HCT116 (cell line): ENCODE measurements around the gene NINJ2. TPM values are rescaled to one million over a fixed set of nuclear protein-coding genes. Genes with fewer than 3 reads are reported as not detected.

ENCODE experiments used
- ATAC-seq: fragments of 200-7000 bp; cut with Tn5 transposase; 2 replicates; pipeline ENCODE4 v1.9.1; 2020; ENCODE audit warnings: mild to moderate bottlenecking, moderate library complexity
- BruUV-seq: library from RNA; stranded (reverse); fragments of 400-500 nt; replicated peaks from 2 replicates; lab custom pipeline; 2021; lab: Mats Ljungman, UMichigan
- CTCF ChIA-PET: fragments of 300-600 bp; sonication (Branson Sonifier 250); formaldehyde crosslinking; loops from one replicate; lab custom pipeline; 2021; ENCODE audit warnings: antibody characterized with exemption; lab: Charles Lee
- POLR2A ChIA-PET: fragments of 300-600, 350-600 bp; sonication (Branson Sonifier 250); formaldehyde crosslinking; loops from one replicate; lab custom pipeline; 2021; ENCODE audit warnings: antibody characterized with exemption; lab: Charles Lee
- RAD21 ChIA-PET, 2 experiments: fragments of 300-600 bp; sonication (Branson Sonifier 250); formaldehyde crosslinking; loops; one replicate each; lab custom pipeline; 2023; ENCODE audit warnings: low total read pairs in 2 of 2; ENCODE audit not compliant: uncharacterized antibody in 2 of 2, unreplicated experiment in 2 of 2, low non-redundant PET in 1 of 2; lab: Charles Lee
- DNase-seq: peaks from one replicate; pipeline ENCODE4 v3.0.0-alpha.2; 2010; ENCODE audit warnings: low read depth, low spot score
- H2AFZ ChIP-seq: fragments of 200-600 bp; shearing (Covaris generic), sonication (generic); 2 replicates; pipeline ENCODE4 v1.6.1; 2017; ENCODE audit warnings: low read depth, mixed run types, mixed read lengths, antibody characterized with exemption, low read length; ENCODE audit not compliant: poor library complexity, severe bottlenecking
- H3K27ac ChIP-seq: 2 replicates; pipeline ENCODE4 v1.5.1; 2012; ENCODE audit warnings: low read depth, low read length
- H3K27me3 ChIP-seq: fragments of 200-600 bp; sonication (generic); 2 replicates; pipeline ENCODE4 v1.6.1; 2016; ENCODE audit warnings: mixed run types, low read length, mixed read lengths; ENCODE audit not compliant: insufficient read depth
- H3K36me3 ChIP-seq, 2 experiments: fragments of 200-500 bp in 1 of 2; fragments of 200-600 bp in 1 of 2; sonication (Bioruptor generic) in 1 of 2; sonication (generic) in 1 of 2; 2 replicates each; pipeline versions ENCODE4 v1.5.1 to v1.6.1; 2014 to 2016; ENCODE audit warnings: low read length in 2 of 2, inconsistent platforms in 1 of 2, mixed read lengths in 1 of 2, mixed run types in 1 of 2; ENCODE audit not compliant: insufficient read depth in 2 of 2, control insufficient read depth in 1 of 2
- H3K4me1 ChIP-seq, 2 experiments: fragments of 200-600 bp in 1 of 2; sonication (generic) in 1 of 2; 2 replicates each; pipeline versions ENCODE4 v1.5.1 to v1.6.1; 2012 to 2017; ENCODE audit warnings: low read length in 2 of 2, inconsistent platforms in 1 of 2, mild to moderate bottlenecking in 1 of 2, mixed read lengths in 1 of 2, mixed run types in 1 of 2, moderate library complexity in 1 of 2; ENCODE audit not compliant: insufficient read depth in 2 of 2, control insufficient read depth in 1 of 2
- H3K4me2 ChIP-seq: fragments of 200-600 bp; sonication (generic); 2 replicates; pipeline ENCODE4 v1.6.1; 2017; ENCODE audit warnings: mixed run types, low read length, mixed read lengths
- H3K4me3 ChIP-seq, 2 experiments: fragments of 200-600 bp in 1 of 2; sonication (generic) in 1 of 2; replicated peaks in 1 of 2; 2 replicates each; pipeline ENCODE4 v1.5.1; 2011 to 2016; ENCODE audit warnings: low read length in 2 of 2, control low read depth in 1 of 2, low read depth in 1 of 2, mild to moderate bottlenecking in 1 of 2, mixed read lengths in 1 of 2, mixed run types in 1 of 2
- H3K79me2 ChIP-seq: fragments of 200-600 bp; sonication (generic); 2 replicates; pipeline ENCODE4 v1.6.1; 2017; ENCODE audit warnings: mild to moderate bottlenecking, mixed run types, low read length, moderate library complexity, mixed read lengths; ENCODE audit not compliant: insufficient read depth
- H3K9ac ChIP-seq: fragments of 200-600 bp; sonication (generic); 2 replicates; pipeline ENCODE4 v1.6.1; 2016; ENCODE audit warnings: low read length, mixed read lengths
- H3K9me2 ChIP-seq: fragments of 200-600 bp; sonication (generic), shearing (Covaris generic); 2 replicates; pipeline ENCODE4 v1.6.1; 2017; ENCODE audit warnings: mixed run types, mild to moderate bottlenecking, moderate library complexity; ENCODE audit not compliant: insufficient read depth
- H3K9me3 ChIP-seq, 2 experiments: fragments of 200-500 bp in 1 of 2; fragments of 200-600 bp in 1 of 2; sonication (Bioruptor generic) in 1 of 2; sonication (generic) in 1 of 2; 2 replicates each; pipeline ENCODE4 v1.6.1; 2014 to 2017; ENCODE audit warnings: low read length in 2 of 2, mixed read lengths in 2 of 2, inconsistent platforms in 1 of 2, low read depth in 1 of 2, mild to moderate bottlenecking in 1 of 2, mixed run types in 1 of 2, moderate library complexity in 1 of 2; ENCODE audit not compliant: control insufficient read depth in 1 of 2, insufficient read depth in 1 of 2
- H4K20me1 ChIP-seq: fragments of 200-600 bp; sonication (generic), shearing (Covaris generic); 2 replicates; pipeline ENCODE4 v1.6.1; 2017; ENCODE audit warnings: mixed run types, mild to moderate bottlenecking, moderate library complexity; ENCODE audit not compliant: insufficient read depth
- CEBPB ChIP-seq: IDR thresholded peaks from 2 replicates; pipeline ENCODE4 v1.6.1; 2012; ENCODE audit warnings: low read depth
- EGR1 ChIP-seq: IDR thresholded peaks from 2 replicates; pipeline ENCODE4 v1.6.1; 2012; ENCODE audit warnings: low read depth
- ELF1 ChIP-seq: IDR thresholded peaks from 2 replicates; pipeline ENCODE4 v1.6.1; 2012; ENCODE audit warnings: low read depth, borderline replicate concordance
- EZH2 ChIP-seq: fragments of 200-600 bp; sonication (generic); IDR thresholded peaks from 2 replicates; pipeline ENCODE4 v1.6.1; 2017; ENCODE audit warnings: antibody characterized with exemption, mixed run types
- EZH2phosphoT487 ChIP-seq: fragments of 200-600 bp; IDR thresholded peaks from 2 replicates; pipeline ENCODE4 v1.6.1; 2018; ENCODE audit warnings: antibody characterized with exemption, borderline replicate concordance
- FOSL1 ChIP-seq: IDR thresholded peaks from 2 replicates; pipeline ENCODE4 v1.6.1; 2012; ENCODE audit warnings: low read depth
- JUND ChIP-seq: IDR thresholded peaks from 2 replicates; pipeline ENCODE4 v1.6.1; 2012
- POLR2A ChIP-seq: IDR thresholded peaks from 2 replicates; pipeline ENCODE4 v1.7.0; 2011; ENCODE audit warnings: borderline replicate concordance; ENCODE audit not compliant: insufficient read depth, insufficient read length; ENCODE audit errors: extremely low read depth
- POLR2AphosphoS5 ChIP-seq: IDR thresholded peaks from 2 replicates; pipeline ENCODE4 v1.6.1; 2011; ENCODE audit warnings: mild to moderate bottlenecking, low read depth, low read length, moderate library complexity
- RAD21 ChIP-seq: IDR thresholded peaks from 2 replicates; pipeline ENCODE4 v1.6.1; 2012; ENCODE audit warnings: low read depth, mild to moderate bottlenecking
- SIN3A ChIP-seq: IDR thresholded peaks from 2 replicates; pipeline ENCODE4 v1.6.1; 2012; ENCODE audit warnings: low read depth
- SP1 ChIP-seq: IDR thresholded peaks from 2 replicates; pipeline ENCODE4 v1.6.1; 2012; ENCODE audit warnings: low read depth
- TCF7L2 ChIP-seq: IDR thresholded peaks from 2 replicates; pipeline ENCODE4 v1.7.0; 2011; ENCODE audit warnings: borderline replicate concordance, inconsistent platforms; ENCODE audit not compliant: insufficient read depth, insufficient read length; ENCODE audit errors: extremely low read depth
- YY1 ChIP-seq: IDR thresholded peaks from 2 replicates; pipeline ENCODE4 v1.6.1; 2011; ENCODE audit warnings: low read length, low read depth, moderate library complexity, mild to moderate bottlenecking; ENCODE audit not compliant: insufficient replicate concordance; ENCODE audit errors: extremely low read depth
- ZFX ChIP-seq: fragments of 450-650 bp; IDR thresholded peaks from 2 replicates; pipeline ENCODE4 v1.6.1; 2017
- ZNF274 ChIP-seq: fragments of 200-500 bp; sonication (Bioruptor generic); IDR thresholded peaks from 2 replicates; pipeline ENCODE4 v1.6.1; 2014; ENCODE audit warnings: mild to moderate bottlenecking, low read depth, low read length, inconsistent platforms
- intact Hi-C: fragments of 100-400 bp; cut with micrococcal nuclease; formaldehyde crosslinking; loops from 2 replicates; pipeline ENCODE4 v1.10.0; 2022
- total RNA-seq: library from RNA; stranded (reverse); gene quantifications from one replicate; pipeline ENCODE4 v1.2.1, GENCODE V29; 2021; ENCODE audit not compliant: unreplicated experiment
- TF ChIP-seq, protein P1 (sequence below): IDR thresholded peaks from 2 replicates; pipeline ENCODE4 v1.6.1; 2012
- TF ChIP-seq, protein P2 (sequence below): IDR thresholded peaks from 2 replicates; pipeline ENCODE4 v1.6.1; 2012
- TF ChIP-seq, protein P3 (sequence below): IDR thresholded peaks from 2 replicates; pipeline ENCODE4 v1.6.1; 2011; ENCODE audit warnings: mild to moderate bottlenecking, low read length, moderate library complexity; ENCODE audit not compliant: insufficient replicate concordance; ENCODE audit errors: extremely low read depth
- TF ChIP-seq, protein P4 (sequence below): IDR thresholded peaks from 2 replicates; pipeline ENCODE4 v1.6.1; 2012; ENCODE audit warnings: low read depth

Gene NINJ2
- total RNA-seq, 1 experiment from 2014 or later: not detected

DNA sequence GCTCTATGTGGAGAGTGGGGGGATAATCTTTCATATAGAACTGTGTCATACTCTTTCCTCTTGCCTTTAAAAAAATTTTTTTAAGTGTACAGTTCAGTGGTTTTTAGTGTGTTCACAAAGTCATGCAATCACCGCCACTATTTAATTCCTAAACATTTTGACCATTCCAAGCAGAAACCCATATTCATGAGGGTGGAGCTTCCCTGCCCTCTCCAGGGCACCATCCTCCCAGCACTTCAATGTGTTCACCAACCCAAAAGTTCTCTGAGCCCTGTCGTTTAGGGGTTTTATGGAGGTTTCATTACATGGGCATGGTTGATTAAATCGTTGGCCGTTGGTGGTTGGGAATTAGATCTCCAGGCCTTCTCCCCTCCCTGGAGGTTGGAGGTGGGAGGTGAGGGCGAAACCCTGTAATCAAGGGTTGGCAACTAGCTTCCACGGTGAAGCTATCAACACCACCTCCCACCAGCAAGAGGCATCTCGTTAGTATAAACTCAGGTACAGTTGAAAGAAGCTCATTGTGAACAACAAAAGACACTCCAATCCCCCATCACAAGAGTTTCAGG, 46.3 kb upstream of the NINJ2 start:
- H3K9ac ChIP-seq: no peak overlapping the region
- no peaks in the 10 kb centered on the region for H3K9me2 ChIP-seq
- H3K27ac ChIP-seq: no peak overlapping the region
- no peaks in the 10 kb centered on the region for H3K9me3 ChIP-seq
- no peaks in the 10 kb centered on the region for H4K20me1 ChIP-seq
- no peaks in the 10 kb centered on the region for H3K27me3 ChIP-seq
- no peaks in the 10 kb centered on the region for H3K79me2 ChIP-seq
- H3K4me2 ChIP-seq: no peak overlapping the region
- no peak overlapping the region for H3K4me3 ChIP-seq
- no peak overlapping the region for H2AFZ ChIP-seq
- ChIA-PET CTCF (interaction anchor here (1.2 kb wide), 1 partner anchor 43 kb away, joined by 4 read pairs; the partner anchor contains the start of gene WNK1), RAD21 (no interaction called here)
- TF ChIP-seq EZH2 (no peak), CEBPB (no peak), POLR2AphosphoS5 (no peak), ELF1 (no peak), TCF7L2 (no peak), RAD21 (no peak), SP1 (no peak), JUND (no peak), EGR1 (no peak), EZH2phosphoT487 (no peak), POLR2A (no peak), FOSL1 (no peak), SIN3A (no peak), ZNF274 (no peak), YY1 (no peak), ZFX (no peak)
- TF ChIP-seq, protein P1, sequence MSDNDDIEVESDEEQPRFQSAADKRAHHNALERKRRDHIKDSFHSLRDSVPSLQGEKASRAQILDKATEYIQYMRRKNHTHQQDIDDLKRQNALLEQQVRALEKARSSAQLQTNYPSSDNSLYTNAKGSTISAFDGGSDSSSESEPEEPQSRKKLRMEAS: no peak
- TF ChIP-seq, protein P2, sequence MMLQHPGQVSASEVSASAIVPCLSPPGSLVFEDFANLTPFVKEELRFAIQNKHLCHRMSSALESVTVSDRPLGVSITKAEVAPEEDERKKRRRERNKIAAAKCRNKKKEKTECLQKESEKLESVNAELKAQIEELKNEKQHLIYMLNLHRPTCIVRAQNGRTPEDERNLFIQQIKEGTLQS: no peak
- TF ChIP-seq, protein P3, sequence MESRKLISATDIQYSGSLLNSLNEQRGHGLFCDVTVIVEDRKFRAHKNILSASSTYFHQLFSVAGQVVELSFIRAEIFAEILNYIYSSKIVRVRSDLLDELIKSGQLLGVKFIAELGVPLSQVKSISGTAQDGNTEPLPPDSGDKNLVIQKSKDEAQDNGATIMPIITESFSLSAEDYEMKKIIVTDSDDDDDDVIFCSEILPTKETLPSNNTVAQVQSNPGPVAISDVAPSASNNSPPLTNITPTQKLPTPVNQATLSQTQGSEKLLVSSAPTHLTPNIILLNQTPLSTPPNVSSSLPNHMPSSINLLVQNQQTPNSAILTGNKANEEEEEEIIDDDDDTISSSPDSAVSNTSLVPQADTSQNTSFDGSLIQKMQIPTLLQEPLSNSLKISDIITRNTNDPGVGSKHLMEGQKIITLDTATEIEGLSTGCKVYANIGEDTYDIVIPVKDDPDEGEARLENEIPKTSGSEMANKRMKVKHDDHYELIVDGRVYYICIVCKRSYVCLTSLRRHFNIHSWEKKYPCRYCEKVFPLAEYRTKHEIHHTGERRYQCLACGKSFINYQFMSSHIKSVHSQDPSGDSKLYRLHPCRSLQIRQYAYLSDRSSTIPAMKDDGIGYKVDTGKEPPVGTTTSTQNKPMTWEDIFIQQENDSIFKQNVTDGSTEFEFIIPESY: no peak
- TF ChIP-seq, protein P4, sequence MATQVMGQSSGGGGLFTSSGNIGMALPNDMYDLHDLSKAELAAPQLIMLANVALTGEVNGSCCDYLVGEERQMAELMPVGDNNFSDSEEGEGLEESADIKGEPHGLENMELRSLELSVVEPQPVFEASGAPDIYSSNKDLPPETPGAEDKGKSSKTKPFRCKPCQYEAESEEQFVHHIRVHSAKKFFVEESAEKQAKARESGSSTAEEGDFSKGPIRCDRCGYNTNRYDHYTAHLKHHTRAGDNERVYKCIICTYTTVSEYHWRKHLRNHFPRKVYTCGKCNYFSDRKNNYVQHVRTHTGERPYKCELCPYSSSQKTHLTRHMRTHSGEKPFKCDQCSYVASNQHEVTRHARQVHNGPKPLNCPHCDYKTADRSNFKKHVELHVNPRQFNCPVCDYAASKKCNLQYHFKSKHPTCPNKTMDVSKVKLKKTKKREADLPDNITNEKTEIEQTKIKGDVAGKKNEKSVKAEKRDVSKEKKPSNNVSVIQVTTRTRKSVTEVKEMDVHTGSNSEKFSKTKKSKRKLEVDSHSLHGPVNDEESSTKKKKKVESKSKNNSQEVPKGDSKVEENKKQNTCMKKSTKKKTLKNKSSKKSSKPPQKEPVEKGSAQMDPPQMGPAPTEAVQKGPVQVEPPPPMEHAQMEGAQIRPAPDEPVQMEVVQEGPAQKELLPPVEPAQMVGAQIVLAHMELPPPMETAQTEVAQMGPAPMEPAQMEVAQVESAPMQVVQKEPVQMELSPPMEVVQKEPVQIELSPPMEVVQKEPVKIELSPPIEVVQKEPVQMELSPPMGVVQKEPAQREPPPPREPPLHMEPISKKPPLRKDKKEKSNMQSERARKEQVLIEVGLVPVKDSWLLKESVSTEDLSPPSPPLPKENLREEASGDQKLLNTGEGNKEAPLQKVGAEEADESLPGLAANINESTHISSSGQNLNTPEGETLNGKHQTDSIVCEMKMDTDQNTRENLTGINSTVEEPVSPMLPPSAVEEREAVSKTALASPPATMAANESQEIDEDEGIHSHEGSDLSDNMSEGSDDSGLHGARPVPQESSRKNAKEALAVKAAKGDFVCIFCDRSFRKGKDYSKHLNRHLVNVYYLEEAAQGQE: no peak
- TF ChIP-seq, all 23 proteins: peak for 0
- no peak for ATAC-seq
- POLR2A ChIA-PET: no interaction called here
- peaks cover 0 to 5% of the 10 kb centered on the region in 2 experiments; a peak in 1 of 4 replicates for H3K4me1 ChIP-seq
- no peaks in the 10 kb centered on the region for H3K36me3 ChIP-seq
- no peak for DNase-seq
- intact Hi-C loops: no loop called here
- BruUV-seq: no TSS peak
